HG03460 (cell line): Measurements from ENCODE around the gene INSC.
A peak's percentile ranks its signal among the peaks of the same experiment; 100 is the strongest.

ENCODE experiments used
- ATAC-seq: cut with Tn5 transposase; IDR thresholded peaks from one replicate; pipeline ENCODE4 v1.9.1; 2021; ENCODE audit not compliant: unreplicated experiment

INSC gene

DNA sequence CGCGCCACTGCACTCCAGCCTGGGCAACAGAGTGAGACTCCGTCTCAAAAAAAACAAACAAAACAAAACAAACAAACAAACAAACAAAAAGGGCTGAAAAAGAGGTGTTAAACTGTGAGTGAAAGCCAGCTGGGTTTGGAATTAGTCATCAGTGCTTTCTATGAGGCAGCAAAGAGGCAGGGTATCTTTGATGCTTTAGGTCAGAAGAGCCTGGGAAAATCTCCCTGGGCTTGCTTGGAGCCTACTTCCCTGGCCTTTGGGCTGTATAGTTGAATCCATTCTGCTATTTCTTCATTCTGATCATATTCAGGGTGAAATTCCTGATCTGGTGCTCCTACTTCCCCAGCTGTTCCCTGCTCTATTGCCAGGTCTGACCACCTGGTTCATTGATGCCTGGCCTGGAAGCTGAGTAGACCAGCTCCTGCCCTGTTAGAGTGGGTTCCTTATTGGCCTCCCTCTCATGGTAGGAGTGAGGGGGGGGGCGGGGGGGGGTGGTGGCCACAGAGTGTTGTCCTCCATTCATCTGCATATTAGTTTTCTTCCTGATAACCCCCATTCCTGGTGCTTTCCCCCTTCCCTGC, 65.6 kb downstream of the INSC start:
- ATAC-seq, result no peak

DNA sequence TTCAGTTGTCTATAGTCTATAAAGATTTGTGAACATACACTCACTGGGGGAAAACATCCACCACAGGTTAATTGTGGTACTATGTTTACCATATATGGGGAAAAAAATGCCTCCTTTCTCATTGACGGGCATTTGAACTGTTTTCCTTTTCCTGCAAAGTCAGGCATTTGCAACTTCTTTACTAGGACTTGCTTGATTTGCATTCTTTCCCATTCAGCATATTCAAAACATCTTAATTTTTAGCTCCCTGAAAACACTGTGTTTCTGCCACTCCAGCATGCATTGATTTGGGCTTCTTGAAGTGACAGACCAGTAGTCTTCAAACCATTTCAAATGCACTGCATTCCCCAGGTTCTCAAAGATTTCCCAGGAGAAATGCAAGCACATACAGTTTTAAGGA, 67.6 kb downstream of the INSC start:
- ATAC-seq, result no peak

DNA sequence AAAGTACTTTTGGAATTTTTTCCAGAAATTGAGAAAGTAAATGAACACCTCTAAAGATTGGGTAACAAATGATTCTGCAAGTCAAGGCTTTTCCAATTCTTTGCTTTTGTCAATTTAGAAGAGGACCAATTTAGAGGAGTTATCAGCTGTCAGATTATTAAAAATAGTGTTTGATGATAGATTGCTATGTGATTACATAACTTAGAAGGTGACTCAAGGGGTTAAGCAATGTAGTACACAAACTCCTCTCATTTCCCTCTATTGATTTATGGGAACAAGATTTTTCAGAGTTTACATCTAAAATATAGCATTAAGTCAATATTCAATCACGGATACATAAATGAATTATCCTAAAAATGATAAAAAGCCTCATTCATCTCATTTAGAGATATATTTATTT, 70.3 kb downstream of the INSC start:
- no peak for ATAC-seq

DNA sequence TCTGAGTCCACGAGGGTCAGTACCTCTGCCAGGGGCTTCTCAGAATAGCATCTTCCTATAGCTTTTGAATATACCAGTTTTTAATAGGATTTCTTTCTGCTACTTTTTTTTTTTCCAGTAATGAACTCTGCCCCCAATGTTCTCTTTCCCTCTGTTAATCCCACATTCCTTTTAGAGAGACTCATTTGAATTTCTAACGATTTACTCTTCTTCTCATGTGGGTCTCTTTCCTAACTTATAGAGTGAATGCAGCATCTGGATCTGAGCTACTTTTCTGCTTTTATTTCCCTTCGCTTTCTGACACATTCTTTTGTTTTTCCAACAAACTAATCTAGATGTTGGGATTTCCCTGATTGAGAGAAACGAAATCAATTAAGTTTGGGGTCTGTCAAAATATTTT, 71.4 kb downstream of the INSC start:
- no peak for ATAC-seq

DNA sequence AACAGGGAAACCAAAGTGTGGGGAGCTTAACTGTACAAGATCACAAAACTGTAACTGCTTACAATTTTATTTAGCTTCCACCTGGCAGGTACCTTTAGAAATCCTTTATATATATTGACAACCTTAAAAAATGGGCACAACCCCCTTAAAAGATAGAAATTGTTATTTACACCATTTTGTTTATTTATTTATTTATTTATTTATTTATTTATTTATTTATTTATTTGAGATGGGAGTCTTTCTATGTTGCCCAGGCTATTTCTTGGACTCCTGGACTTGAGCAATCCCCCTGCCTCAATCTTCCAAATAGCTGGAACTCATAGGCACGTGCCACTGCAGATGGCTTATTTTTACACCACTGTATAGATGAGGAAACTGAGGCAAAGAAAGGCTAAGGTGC, 74.5 kb downstream of the INSC start:
- no peak for ATAC-seq

DNA sequence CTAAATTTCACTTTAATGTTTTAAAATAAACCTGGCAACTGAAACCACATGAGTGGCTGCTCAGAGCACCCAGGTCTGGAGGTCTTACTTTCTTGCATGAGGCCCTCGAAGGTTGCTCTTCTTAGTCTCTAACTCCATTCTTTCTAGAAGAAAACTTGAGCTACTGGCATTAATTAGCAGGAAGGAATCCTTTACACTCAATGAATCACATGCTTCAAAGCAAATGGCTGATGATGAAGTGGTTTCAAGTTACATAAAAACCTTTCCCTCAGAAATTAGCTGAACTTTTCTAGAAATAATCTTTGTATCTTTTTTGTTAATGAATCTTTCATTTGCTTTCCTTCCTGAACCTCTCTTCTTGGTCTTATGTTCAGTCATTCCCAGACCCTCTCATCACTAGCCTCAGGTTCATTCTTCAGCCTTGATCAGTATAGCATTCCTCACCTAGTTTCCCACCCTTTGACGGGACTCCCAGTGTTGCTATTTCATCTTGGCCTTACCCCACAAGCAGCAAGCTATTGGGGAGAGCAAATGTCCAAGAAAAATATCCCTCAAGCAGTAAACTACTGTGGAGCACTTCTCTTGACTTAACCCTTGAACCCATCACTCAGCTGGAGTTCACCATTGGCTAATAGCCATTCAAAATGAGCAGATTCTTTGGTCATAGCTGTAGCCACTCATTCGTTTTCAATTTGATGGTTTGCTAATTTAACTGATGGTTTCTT, 75.1 kb downstream of the INSC start:
- ATAC-seq, result no peak

DNA sequence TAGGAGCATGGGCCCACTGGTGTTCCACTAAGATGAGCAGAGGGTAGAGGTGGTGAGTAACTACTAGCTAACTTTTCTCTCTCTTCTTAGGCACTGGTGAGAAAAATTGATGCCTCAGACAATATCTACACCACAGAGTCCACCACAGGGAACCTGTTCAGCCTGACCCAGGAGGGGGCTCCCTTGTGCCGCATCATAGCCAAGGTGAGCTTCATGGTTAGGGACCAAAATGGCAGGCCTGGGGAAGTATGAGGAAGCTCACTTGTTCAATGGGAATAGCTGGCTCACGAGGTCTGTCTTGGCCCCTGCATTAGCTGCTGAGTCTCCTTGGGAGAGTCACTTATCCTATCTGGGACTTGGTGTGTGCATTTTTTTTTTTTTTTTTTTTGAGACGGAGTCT, 75.9 kb downstream of the INSC start:
- no peak for ATAC-seq

DNA sequence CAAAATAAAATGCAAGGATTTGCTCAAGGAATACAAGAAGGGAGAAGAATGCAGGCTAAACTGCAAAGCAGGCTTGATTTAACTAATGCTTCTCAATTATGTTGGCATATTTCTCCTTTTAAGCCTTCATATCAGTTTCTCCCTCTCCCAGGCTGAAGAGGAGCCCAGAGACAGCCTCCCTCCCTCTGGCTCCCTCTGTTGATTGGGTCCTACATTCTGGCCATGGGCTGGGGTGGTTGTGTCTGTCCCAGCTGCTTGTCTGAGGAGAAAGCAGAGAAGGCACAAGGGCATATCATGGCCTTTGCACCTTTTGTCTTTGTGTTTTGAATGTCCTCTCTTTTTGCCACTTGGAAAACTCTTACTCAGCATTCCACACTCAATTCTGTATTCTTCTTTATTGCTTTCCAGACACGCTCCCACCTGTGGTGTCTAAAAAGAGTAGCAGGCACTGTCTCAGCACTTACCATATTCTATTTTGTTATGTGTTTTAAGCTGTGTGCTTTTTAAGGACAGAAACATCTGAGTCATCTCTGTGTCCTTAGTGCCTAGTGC, 77.4 kb downstream of the INSC start:
- ATAC-seq, result no peak

DNA sequence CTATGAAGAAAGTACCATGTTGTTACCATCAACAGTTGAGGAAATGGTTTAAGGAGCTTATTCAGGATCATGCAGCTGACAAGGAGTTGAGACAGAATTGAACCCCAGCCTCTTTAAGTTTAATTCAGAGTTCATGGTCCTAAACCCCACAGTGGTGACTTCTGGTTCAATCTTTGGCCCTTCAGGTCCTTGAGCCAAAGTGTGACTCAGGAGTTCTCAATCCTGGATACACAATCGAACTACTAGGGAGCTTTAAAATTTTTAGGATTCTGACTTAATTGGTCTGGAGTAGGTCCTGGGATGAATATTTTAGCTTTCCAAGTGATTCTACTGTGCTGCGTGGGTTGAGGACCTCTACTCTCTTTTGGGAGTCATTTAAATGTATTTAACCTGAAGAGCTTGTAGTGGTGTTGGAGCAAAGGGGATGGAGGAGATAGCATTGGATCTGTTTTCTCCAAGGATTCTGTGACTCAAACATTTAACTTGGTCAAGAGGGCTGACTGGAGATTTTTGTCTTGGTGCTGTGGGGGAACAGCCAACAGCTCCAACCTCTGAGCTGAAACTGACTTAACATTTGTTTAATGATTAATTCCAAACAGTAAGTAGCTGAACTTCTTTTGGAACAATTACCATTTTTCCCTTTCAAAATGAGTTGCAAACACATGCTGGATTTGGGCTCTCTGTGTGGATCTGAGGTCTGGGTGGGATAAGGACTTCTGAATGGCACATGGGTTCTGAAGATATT, 80.1 kb downstream of the INSC start:
- no peak for ATAC-seq

DNA sequence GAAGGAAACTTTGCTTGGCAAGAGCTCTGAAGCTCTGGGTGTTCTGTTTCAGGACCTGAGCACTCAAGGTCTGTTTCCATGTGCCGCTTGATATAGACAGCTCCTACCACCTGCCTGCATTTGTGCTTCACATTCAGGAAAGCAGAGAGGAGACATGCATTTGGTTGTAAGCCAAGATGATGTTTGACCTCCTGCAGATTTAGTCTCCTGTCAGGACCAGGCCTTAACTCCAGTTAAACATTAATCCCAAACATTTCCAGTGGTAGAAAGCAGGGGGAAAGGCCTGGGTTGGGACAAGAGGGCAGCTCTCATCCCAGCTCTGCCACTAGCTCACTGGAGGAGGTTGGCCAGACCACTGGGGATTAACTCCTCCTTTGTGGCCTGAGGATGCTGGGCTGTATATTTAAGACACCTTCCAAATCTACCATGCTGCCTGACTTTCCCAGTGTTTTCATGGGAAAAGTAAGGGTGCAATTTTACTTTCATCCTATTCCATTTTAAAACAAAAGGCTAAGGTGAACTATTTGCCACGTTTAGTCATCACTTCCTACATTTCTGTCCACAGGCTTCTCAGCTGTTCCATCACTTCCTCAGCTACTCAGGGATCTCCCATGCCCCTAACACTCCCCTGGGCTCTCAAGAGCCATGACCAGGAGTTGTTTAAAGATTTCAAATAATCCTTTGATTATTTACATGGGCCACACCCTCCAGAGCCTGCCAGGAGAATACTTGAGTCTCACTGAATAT, 80.9 kb downstream of the INSC start:
- no peak for ATAC-seq

DNA sequence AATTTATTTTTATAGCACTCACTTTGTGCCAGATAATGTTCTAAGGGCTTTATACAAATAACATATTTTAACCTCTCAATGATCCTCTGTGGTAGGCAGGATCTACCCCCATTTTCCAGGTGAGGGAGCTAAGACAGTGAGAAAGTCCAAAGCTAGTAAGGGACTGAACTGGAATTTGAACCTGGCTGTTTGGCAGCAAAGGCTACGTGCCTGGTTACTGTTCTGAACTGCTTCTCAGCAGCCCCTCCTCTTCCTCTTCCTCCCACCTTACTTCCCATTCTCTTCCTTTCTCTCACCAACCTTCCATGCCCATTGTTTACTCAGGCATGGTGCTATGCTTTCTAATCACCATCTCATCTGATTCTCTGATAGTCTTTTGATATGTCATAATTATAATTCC, 82.0 kb downstream of the INSC start:
- ATAC-seq, result no peak

DNA sequence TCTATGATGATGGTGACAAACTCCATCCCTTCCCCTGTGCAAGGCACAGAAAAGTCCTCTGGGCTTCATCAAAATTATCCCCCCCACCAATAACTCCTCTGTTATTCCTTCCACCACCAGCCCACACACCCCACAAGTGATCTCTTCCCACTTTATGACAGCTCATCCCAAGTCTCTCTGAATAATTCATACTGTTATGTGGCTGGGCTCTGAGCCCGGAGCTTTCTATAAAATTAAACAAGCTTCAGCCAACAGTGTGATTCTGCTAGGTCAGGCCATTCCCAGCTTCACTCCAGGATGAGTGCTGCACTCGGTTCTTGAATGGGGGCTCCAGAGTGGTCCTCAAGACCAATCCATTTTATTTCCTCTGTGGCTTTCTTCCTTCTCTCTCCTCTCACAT, 83.0 kb downstream of the INSC start:
- ATAC-seq, result no peak

DNA sequence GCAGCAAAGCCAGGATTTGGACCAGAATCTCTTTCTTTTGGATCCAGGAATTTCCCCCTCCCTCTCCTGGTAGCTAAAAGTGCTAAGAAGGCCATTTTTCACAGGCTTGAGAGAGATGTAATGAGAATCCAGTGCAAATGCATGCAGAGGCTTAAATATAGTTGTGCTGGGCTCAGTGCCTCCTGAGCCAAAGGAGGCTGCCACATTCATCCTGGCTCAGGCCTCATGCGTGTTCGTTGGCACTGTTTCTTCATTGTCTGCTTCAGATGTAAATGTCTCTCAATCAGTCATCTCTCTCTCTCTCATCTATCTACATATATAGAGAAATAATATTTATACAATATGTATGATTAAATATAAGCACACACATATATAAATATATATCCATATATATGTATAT, 83.6 kb downstream of the INSC start:
- ATAC-seq, result no peak

DNA sequence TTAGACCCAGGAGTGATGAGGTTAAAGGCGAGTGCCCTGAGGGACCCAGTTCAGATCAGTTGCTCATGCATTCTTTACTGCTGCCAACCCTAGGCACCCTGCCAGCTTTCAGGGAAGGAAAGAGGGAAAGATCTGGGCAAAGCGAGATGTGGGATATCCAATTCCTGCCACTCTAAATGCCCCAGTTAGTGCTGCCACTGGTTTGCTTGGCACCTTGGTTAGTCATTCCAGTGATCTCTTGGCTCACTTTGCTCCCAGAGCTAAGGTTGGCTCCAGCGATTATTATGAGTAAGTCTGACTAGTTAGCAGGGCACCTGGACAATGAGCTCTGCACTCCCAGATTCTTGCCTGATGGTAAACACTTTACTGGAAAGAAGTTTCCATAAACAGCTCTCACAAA, 85.0 kb downstream of the INSC start:
- ATAC-seq, result no peak

DNA sequence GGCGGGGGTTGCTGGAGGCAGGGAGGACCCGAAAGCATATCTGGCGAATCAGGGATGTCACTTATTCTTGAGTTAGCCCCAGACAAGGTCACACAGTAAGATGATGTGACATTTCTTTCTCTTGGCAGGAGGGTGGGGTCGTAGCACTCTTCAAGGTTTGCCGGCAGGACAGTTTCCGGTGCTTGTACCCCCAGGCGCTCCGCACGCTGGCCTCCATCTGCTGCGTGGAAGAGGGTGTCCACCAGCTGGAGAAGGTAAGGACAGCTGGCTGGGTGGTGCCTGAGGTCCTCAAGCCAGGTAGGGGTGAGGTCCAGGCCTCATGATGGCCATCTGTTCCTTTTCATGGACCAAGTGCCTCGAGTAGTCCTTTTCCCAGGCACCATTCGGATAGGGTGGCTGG, 86.0 kb downstream of the INSC start:
- no peak for ATAC-seq

DNA sequence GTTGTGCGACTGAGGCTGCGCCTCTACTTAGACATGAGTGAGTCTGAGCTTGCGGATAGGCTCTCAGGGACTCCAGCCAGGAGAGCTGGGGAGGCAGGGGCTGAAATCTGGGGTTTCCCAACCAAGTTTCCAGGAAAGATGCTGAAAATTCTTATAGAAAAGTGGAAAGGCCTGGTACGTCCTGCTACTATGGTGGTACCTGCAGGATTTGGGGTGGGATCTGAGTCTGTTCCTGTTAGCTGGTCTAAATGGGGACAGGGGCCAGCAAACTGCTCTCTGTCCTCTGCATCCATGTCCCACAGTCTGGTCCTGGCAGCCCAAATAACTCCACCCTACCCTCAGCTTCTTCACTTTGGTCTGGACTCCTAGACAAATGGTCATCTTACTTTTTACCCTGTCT, 86.9 kb downstream of the INSC start:
- no peak for ATAC-seq

DNA sequence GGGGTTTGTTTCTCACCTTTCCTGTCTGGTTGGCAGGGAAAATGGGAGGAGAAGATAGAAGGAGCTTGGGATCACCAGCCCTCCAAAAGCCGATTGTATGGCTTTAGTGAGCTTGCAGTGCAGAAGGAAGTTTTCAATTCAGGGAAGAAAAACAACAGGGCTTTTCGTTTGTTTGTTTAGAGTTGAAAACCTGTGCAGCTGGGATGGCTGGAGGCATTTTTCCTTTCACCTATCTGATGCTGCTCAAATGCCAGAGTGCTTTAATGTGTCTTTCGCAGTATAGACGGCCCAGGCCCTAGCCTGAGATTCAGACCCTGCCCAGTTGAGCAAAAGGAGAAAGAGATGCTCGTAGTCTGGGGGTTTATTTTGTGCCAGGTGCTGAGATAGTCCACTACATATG, 87.9 kb downstream of the INSC start:
- ATAC-seq, result no peak

DNA sequence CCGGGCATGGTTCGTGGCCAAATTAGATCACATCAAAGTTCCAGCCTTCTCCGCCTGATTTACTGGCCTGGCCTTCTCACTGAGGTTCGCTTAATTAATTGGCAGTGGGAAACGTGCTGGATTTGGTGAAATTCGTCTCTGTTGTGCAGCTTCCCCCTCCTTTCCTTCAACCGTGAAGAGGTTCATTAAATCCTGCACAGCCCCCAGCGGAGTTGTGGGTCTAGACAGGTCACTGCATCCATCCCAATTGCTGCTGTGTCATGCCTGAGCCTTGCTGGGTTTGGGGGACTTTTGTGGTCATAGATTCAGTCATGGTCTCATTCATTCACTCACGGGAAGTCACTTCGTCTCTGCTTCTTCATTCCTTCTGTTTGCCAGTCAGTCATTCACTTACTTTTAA, 90.0 kb downstream of the INSC start:
- ATAC-seq, result no peak

DNA sequence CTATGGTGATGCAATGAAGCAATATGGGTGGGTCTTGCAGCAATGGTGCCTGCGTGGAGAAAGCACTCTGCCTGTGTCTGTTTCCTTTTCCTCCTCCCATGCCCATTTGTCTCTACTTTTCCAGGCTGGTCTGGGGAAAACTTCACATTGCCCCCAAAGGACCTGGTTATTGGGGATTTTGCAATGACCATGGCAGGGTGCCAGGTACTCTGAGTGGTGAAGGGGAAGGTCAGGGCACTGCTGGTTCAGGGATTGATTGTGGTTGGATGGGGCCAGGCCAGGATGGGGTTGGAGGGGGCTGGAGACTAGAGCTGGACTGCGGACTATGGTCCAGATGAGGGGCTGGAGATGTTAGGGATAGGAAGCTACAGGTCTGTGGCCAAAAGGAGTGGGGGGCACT, 92.1 kb downstream of the INSC start:
- ATAC-seq, result no peak

DNA sequence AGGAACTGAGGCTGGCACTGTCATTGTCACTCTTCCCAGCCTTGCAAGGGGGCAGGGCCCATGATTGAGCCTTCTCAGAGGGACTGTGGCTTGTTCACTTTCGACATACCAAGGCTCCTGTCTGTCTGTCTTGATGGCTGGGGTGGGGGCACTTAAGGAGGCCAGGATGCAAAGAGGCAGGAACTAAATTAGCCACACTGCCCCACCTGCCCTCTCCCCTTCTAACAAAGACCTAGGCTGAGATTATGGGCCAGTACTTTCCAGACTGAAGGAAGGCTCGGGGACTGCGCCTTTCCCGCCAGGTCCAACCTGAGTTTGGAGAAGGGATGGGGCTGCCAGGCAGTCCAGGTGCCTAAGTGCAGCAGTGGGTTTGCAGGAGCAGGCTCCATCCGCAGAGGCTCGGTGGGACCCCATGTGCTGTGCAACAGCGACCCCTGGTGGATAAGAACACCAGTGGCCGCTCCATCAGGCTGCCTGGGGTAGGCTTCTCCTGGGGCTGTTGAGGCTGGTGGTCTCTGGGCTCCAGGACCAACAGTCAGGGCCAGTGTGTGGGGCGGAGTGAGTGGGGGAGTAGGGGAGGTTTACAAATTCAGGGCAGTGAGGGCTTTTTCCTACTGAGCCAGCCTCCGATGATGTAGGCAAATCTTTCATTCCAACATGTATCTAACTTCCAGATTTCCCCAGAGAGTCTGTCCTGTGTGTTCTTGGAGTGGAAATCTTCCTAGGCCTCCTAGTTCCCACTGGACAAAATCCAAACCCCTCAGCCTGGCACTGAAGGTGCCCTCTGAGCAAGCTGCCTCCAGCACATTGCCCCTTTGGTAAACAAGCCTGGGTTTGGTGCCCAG, 93.9 kb downstream of the INSC start:
- ATAC-seq, result peak; percentile 97

DNA sequence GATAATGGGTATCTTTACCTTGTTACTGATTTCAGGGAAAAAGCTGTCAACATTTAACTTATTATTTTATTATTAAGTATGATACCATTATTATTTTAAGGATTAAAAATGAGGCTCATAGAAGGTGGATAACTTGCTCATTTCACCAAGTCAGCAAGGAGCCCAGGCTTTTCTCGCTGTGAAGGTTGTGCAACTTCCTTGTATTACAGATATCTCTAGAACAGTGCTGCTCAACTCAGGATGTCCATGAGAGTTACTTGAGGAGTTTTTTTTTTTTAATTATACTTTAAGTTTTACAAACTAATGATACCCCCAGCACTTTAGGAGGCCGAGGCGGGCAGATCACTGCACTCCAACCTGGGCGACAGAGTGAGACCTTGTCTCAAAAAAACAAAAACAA, 98.2 kb downstream of the INSC start:
- ATAC-seq, result no peak
